NCI-H1105 (cell line): Measurements from ENCODE around the gene SLC35E1.
A peak's percentile ranks its signal among the peaks of the same experiment; 100 is the strongest.

ENCODE experiments used
- DNase-seq: peaks from one replicate; lab custom pipeline; 2025; lab: John Stamatoyannopoulos, UW

SLC35E1 gene

DNA sequence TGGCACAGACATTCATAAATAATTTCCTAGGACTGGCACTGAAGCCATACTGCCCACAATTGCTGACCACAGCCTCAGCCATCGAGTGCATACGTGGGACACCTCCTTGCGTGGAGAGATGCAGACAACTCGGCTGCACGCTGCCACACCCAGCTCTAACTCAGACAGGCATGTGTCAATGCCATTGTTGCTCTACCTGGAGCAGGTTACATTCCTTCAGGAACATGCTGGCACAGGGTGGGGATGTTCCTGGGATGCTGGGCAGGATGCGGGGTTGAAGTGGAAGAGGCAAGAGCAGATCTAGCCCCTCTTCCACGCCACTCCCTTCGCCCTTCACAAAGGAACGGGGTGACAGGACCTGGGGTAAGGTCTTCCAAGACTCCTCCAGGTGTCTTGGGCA is 24.2 kb upstream of the SLC35E1 start:
- no peak for DNase-seq

DNA sequence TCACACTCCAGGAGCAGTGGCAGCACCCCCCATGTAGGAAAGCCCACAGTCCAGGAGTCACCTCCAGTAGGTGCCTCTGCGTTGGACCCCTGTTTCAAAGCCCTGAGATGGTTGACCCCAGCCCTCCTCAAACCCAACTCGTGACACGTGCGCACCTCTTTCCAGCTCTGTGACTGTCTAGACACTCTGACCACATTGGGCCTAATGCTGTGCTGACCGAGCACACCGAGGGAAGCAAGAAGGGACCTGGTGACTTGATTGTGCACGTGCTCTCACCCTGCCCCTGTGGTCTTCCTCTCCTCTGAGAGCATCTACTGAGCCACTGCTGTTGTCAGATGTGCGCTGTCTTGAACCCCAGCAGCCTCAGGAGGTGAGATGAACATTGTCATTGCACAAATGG is 22.9 kb upstream of the SLC35E1 start:
- no peak for DNase-seq

DNA sequence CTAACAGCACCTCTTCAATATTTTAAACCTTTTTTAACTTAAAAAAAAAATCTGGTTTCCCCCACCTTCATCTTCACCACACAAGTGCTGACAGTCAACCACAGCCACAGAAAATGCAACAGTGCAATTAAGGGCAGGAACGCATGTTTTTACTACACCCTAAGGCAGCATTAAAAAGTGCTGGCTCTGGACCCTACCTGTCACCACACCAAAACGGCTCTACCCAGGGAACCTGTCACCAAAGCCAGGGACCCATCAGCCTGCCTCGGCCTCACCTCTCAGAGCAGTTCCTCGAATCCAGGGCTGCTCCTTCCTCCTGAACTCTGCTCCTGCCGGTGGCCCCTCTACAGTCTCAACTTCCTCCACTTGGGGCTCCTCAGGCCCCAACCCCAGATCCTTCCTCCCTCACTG is 22.5 kb upstream of the SLC35E1 start:
- DNase-seq = no peak

DNA sequence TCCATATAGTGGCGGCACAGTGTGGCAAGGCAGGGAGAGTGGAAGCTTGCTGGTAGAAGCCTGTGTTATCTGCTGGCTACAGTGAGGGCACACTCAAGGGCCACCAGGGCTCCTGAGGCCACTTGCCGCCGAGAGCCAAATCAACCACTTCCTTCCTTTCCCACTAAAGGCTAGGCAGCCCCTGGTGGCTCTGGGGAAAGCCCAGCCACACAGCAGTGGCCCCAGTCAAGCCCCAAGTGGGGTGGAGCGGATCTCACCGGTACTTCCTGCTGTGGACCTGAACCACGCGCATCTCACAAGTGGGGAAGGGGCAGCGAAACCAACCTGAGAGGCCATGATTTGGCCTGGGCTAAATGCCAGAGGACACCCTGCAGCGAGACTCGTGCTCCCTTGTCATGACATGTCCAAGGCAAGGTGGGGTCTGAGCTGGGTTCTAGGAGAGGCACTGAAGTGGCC is 21.9 kb upstream of the SLC35E1 start:
- no peak for DNase-seq

DNA sequence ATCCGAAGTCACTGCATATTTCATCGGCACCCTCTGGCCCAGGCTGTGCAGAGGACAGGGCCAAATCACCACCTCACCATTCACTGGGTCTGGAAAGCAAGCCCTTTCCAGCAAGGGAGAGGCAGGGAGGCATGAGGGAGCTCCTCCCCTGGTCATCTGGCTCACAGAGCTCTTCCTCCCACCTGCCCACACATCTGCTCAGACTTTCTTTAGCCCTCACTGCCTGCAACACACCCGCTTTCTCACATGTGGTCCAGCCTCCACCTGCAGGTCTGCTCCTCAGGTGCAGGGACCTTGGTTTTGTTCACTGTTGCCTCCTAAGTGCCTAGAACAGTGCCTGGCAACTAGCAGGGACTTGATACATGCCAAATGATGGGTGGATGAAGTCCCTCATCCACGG is 21.0 kb upstream of the SLC35E1 start:
- DNase-seq = no peak

DNA sequence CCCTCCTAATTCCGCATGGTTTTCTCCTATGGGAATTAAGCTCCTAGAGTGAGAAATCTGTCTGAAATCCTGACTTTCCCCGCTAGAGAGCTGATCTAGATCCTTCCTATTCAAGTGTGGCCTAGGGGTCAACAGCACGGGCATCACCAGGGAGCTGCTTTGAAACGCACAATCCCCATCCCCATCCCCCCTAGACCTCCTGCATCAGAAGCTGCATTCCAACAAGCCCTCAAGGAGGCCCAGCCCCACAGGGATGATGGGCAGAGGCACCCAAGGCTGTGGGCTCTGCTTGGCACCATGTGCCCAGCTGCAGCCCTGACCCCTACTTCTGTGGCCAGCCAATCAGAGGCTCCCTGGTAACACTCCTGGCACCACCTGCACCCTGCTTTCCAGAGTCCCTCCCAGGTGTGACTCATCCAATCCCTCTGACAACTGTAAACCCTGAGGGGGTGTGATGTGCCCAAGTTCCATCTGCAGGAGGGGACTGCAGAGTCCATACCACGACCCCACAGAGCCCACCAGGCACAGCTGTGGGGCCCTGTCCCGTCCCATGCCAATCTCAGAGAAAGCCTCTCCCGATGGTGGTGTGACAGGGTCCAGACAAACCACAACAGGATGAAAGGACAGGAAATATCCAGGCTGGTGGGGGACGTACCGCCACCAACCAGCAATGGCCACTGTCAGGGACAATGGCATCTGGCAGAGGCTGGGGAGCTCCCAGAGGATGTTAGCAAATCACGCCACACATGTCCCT is 19.8 kb upstream of the SLC35E1 start:
- no peak for DNase-seq

DNA sequence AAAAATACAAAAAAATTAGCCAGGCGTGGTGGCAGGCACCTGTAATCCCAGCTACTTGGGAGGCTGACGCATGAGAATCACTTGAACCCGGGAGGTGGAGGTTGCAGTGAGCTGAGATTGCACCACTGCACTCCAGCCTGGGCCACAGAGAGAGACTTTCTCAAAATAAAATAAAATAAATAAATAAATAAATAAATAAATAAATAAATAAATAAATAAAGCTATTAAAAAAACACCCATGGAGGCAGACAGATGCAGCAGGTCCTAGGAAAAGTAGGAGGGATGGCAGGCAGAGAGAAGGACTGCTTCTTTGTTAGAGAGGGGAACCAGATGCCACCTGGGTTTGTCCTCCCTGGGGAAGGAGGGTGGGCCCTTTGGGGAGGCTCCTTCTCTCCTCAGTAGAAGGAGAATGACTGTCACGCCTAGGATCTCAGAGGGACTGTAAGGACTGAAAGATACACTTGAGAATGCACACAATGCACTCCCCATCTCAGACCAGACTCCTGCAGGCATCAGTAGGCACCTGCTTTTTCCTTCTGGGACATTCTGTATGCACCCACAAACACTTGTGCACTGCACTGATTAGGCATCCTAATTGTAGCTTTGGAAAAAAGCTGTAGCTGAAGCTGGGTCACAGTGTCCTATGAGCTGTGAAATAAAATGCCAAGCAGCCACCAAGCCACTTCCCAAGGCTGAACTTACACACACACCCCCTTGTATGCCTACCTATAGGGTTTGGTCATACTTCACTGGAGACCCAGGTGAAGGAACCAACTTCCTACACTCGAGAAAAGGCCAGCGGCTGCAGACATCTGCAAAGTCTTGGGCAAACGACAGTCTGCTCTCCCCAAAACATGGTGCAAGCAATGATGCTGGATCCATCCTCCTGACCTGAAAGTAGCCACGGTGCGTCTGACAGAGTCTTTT is 18.9 kb upstream of the SLC35E1 start:
- no peak for DNase-seq

DNA sequence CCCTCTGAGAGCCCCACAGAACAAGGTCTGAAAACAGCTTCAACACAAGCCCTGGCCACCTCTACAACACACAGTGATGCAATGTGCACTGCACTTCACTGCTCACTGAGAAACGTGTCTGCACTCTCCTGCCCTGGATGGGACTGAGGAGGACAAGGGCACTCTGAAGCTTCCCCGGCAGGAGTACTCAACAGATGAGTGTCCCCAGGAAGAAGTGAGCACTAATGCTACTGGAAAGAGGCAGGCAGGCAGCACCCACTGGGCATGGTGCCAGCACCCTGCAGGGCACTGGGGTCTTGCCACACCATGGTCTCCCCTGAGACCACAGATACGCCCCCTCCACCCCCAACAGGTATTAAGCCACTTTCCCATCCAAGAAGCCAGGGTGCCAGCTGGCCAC is 17.7 kb upstream of the SLC35E1 start:
- peak; percentile 16 for DNase-seq

DNA sequence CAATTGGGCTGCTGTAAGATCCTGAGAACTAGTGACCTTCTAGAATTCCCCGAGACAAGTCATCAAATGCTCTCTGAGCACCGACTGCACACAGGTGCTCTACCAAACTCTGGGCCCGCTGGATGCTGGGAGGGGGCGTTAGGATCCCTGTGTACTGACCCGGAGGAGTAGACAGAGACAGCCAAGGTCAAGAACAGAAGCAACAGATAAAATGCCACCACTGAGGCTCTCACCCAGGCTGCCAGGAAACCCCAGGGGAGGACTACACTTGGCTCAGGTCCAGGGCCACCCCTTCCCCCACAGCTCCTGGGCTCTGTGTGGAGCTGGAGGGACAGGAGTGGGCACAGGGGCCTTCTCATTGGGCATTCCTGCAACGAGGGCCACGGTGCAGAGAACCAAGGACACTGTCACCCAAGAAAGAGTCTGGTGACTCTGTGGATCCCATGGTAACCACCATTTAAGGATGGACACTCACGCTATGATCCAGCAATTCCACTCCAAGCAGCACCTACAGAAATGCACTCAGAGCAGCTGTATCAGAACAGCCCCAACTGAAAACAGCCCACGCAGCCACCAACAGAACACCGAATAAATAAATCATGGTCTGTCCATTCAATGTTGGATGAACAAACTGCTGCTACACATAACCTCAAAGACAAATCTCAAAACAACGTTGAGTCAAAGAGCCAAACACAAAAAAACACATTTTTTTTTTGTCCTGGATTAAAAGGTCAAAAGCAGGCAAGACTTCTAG is 16.8 kb upstream of the SLC35E1 start:
- DNase-seq = no peak

DNA sequence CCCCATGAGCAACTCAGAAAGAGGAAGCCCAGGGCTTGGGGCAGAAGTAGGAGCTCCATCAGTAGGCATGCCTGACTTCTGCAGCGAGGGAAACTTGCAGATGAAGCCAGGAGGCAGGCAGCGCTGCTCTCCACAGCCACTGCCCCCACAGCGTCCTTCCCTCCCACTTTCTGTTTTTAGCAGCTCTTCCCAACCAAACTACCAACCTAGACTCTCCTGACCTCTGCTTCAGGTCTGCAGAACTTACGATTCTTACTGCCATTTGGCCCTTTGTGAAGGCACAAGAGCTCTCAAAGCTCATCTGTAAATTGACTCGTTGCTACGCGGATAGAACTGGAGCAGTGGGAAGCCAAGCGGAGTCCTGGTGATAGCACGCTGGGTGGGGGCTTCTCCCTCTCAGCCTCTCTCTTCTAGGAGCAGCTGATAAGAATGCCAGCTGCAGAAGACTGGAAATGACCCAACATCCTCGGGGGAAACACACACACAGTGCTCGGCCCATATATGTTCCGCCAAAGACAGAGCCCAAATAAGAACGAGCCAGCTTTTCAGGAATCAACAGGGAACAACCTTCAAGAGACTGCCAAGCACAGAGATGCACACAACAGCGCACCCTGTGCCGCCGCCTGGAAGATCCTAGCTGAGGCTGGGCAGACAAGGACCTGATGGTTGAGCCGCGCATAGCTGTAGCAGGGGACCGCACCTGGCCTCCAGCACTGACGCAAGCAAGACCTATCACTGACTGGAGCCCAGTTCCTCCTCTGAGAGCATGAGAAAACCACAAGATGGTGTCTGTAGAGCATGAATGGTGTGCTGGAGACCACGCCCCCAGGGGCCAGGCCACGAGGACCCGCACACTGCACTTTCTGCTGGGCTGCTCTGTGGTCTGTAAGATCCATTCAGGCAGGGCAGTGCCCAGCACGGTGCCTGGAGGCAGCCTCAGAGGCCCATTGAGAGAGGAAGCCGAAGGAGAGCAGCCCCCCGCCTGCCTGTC is 15.9 kb upstream of the SLC35E1 start:
- DNase-seq = no peak

DNA sequence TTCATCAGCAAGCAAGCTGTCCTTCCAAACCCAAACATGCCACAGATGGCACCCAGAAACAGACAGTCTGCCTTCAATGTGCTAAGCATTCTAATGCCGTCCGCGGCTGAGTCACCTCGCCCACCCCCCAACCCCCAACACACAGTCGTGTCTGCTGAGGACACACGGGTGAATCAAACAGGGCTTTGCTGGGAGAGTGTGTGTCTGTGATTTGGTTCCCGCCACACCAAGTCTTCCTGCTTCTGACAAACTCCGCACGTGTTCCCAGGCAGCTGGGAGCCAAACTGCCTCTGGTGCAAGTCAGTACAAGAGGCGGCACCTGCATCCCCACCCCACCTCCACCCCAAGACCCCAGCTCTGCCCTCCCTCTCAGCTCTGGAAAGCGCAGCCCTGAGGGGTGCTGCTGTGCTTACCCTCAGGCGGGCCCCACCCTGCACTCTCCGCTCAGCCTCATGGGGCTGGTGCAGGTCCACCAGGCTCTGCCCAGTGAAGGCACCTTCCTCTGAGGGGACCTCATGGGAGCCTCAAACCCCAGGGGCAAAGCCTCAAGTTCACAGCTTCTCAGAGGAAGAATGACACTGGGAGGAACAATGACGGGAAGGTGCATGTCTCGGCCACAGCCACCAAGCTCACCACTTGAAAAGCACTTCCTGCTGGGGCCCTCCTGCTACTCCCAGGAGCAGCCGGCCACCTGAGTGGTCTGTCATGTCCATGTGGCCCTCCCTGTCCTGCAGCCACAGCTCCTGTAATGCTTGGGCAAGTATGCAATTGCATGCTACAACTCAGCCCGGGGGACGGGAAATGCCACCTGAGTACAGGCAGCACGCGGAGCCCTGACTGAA is 15.0 kb upstream of the SLC35E1 start:
- no peak for DNase-seq

DNA sequence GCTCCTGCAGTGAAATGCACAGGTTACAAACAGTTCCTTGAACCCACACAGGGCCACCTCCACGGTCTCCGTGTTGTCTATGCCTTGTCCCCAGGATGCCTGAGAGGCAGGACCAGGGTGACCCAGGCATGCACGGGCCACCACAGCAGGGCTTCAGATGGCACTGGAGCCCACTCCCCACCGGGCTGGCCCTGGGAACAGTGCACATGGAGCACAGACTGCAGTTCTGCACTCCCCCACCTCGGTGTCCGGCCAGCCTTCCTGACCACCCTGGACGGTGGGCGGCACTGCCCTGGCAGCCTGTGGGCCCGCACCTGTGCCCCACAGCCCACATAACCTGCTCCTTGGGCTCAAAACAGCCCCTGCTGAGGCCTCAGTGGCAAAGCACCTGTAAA is 14.3 kb upstream of the SLC35E1 start:
- no peak for DNase-seq

DNA sequence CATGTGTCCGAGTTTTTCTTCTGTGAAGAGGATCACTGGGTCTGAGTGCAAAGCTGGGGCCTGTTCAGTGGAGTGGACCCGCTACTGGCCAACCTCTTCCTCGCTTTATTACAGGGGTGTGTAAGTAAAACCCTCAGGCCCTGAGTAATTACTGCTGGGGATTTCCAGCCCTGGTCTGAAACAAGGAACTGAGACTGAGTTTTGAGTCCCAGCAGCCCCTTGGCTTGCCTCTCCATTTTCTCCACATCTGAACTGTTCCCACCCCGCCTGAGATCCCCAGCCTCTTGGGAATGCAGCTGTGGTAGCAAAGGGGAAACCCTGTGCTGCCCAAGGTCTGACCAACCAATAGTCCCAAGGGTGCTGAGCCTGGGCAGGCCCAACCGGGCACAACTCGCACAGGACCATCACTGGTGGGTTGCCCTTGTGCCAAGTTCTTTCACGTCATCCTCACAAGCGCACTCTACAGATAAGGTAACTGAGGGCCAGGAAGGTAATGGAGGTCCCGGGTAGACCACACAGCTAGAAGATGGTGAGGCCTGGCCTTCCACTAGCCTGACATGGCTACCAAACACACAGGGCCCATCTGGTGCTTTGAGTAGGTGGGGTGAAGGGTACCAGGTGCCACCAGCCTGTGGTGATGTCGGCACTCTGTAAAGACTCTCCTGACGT is 13.7 kb upstream of the SLC35E1 start:
- no peak for DNase-seq

DNA sequence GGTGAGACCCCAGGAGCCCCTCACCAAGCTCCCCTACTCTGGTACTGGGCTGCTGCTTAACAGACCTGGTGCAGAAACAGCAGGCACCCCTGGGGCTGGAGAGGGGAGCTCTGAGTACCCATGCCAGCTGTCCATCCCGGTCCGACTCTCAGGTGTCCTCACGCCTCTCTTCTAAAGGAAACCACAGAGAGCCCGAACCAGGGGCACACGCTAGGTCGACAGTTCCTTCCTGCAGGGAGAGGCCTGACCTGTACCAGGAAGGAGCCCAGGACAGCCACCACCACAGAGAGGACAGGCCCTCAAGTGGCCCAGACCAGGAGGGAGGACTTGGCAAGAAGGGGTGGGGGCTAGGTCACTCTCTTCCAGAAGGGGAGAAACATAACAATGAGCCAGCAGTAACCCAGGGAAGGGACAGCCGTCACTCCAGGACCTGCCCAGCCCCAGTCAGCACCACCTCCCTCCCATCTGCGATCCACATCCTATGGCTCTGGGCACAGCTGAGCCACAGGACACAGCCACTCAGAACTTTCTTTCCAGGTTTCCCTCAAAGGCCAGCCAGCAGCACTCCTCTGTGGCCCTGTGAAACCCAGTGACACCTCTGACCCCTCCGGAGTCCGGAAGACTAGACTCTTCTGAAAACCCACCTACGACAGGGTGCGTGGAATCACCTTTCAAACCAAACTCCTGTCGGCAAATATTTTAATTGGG is 13.0 kb upstream of the SLC35E1 start:
- no peak for DNase-seq

DNA sequence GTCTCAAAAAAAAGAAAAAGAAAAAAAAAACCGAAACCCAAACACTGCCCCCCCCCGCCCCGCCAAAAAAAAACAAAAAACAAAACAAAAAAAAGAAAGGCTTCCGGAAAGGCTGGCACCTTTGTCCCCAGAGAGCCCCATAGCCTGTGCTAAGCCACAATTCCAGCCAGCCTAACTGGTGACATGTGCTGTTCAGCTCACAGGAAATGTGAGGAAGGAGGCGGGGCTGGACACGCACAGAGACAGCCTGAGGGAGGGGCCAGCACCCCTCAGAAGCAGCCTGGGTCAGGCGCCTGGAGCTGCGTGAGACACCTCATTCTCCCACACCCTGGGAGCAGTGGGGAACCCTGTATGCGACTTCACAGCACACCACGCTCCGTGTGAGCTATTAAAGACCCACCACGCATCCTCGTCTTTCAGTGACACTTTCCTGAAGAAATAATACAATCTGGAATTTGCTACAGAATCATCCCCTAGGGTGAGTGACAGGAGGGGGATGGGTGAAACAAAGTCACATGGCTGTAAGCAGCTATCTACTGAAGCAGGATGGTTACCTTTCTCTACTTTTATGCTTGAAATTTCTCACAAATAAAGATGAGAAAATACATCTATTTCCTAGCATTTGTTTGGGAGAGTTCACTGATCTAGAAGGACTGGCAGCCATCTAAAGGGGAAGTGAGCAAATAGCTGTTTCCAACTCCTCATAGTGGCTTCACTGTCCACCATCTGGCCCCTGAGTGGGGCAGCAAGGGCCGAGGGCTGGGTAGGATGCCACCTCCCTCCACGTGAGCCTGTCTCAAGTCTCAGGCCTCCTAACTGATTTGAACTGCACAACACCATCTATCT is 12.3 kb upstream of the SLC35E1 start:
- DNase-seq = no peak

DNA sequence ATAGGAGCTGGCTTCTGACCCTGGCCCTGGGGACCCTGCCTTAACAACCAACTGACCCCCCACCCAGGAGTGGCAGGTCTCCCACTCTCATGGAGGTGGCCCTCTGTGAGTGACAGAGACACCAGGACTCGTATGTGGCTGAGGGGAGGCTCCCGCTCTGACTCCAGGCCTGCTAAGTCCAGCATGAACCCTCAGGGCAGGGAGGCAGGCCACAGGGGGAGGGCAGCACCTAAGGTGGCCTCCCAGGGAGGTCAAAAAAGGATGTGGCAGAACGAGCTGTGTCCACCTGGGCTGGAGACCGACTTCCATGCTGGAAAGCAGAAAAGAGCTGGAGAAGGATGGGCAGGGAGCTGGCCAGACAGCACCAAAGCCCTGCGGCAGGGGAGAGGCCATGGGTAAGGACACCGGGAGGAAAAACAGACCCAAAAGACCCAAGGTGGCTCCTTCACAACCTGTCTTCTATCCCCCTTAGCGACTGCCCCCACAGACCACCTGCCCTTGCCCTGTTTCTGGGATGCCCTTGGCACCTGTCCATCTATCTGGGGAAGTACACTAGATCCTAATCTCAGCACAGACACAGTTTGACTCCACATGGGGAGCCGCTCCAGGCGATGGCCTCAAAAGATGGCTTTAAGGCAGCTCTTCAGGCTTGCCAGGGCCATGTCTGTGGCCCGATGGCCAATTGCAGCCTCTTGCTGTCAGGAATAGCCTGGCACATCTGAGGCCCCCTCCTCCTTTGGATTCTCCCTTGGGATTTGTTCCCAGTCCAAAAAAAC is 10.5 kb upstream of the SLC35E1 start:
- no peak for DNase-seq

DNA sequence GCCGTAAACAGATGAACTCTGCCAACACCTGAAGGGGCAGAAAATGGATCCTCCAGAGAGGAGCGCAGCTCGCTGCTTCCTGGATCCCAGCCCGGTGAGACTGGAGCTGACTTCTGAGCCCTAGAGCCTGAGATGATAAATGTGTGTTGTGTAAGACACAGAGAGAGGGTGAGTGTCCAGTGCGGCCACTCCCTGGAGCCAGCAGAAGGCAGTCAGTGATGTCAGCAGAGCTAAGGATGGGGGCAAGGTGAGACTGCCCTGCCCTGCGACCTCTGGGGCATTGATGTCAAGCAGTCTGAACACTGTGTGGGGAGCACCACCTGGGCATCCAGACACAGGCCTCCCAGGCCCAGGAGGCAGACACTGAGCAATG is 9.7 kb upstream of the SLC35E1 start:
- DNase-seq = no peak
